Activated B cell treated with CpG ODN at 0.5 μM for 24 hours (primary cell): ENCODE measurements around the gene FRY. TPM values are rescaled to one million over a fixed set of nuclear protein-coding genes. Genes with fewer than 3 reads are reported as not detected.

Experiments used
- ATAC-seq: fragments of 200-7000 bp; cut with Tn5 transposase; one replicate; pipeline ENCODE4 v1.10.0; 2021; ENCODE audit warnings: low read depth, mild to moderate bottlenecking, moderate library complexity
- CTCF ChIA-PET: fragments of 350-600 bp; sonication (Branson Sonifier 250); formaldehyde crosslinking; loops from one replicate; lab custom pipeline; 2021; ENCODE audit warnings: antibody characterized with exemption; lab: Charles Lee
- POLR2A ChIA-PET: fragments of 350-600 bp; sonication (Branson Sonifier 250); formaldehyde crosslinking; loops from one replicate; lab custom pipeline; 2021; ENCODE audit warnings: antibody characterized with exemption; lab: Charles Lee
- DNase-seq: peaks from one replicate; pipeline ENCODE4 v3.0.0; 2022
- H3K27ac Mint-ChIP-seq: one replicate; pipeline ENCODE4 v1.8.0; 2020; ENCODE audit warnings: mixed read lengths
- H3K27me3 Mint-ChIP-seq: one replicate; pipeline ENCODE4 v1.8.0; 2021; ENCODE audit warnings: mixed read lengths
- H3K36me3 Mint-ChIP-seq: one replicate; pipeline ENCODE4 v1.8.0; 2021; ENCODE audit warnings: low read depth, mixed read lengths
- H3K4me1 Mint-ChIP-seq: one replicate; pipeline ENCODE4 v1.8.0; 2021; ENCODE audit warnings: mixed read lengths
- H3K4me3 Mint-ChIP-seq: one replicate; pipeline ENCODE4 v1.8.0; 2020; ENCODE audit warnings: mild to moderate bottlenecking, mixed read lengths
- H3K9me3 Mint-ChIP-seq: one replicate; pipeline ENCODE4 v1.8.0; 2020; ENCODE audit warnings: mixed read lengths
- intact Hi-C: fragments of 100-400 bp; cut with micrococcal nuclease; formaldehyde crosslinking; loops from one replicate; pipeline ENCODE4 v1.15.1; 2024
- total RNA-seq: library from RNA; stranded (reverse); gene quantifications from 2 replicates; pipeline ENCODE4 v1.2.3, GENCODE V29; 2022
- TF ChIP-seq, protein P1 (sequence below): fragments of 200-600 bp; IDR thresholded peaks from one replicate; pipeline ENCODE4 v1.8.0; 2022; ENCODE audit warnings: antibody characterized with exemption, mild to moderate bottlenecking

FRY gene
- total RNA-seq, 1 donor from 2014 or later = 4.8 TPM

DNA sequence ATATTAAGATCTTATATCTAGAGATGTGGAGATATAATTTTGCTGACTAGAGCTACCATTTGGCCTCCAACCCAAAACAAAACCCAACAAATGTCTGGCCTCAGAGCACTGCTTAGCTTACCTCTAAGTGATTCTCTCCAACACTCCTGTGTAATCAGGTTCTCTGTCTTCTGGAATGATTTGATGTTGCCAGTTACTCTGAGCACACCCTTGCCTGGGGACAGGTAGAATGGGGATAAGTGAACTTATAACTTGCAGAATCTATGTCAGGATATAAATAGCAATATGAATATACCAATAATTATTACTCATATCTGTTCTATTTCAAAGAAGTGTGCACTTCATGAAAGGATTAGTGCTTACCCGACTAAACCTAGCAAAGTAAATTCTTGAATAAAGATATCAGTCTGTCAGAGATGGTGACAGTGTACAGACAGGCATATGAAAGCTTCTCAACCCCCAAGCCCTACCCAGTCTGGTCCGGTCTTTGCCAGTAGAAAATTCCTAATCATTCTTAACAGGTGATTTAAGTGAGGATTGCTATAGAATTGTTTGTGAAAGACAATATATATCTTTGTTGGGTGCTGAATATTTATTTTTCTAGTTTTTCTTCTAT, 250.6 kb downstream of the FRY start:
- Mint-ChIP-seq H3K4me3 (no peak overlapping the region), H3K27me3 (no peaks in the 10 kb centered on the region), H3K27ac (no peak overlapping the region), H3K36me3 (peaks cover 5% of the 10 kb centered on the region), H3K9me3 (no peaks in the 10 kb centered on the region), H3K4me1 (peaks cover 2% of the 10 kb centered on the region)
- CTCF ChIA-PET = no interaction called here
- no peak for ATAC-seq
- TF ChIP-seq, protein P1, sequence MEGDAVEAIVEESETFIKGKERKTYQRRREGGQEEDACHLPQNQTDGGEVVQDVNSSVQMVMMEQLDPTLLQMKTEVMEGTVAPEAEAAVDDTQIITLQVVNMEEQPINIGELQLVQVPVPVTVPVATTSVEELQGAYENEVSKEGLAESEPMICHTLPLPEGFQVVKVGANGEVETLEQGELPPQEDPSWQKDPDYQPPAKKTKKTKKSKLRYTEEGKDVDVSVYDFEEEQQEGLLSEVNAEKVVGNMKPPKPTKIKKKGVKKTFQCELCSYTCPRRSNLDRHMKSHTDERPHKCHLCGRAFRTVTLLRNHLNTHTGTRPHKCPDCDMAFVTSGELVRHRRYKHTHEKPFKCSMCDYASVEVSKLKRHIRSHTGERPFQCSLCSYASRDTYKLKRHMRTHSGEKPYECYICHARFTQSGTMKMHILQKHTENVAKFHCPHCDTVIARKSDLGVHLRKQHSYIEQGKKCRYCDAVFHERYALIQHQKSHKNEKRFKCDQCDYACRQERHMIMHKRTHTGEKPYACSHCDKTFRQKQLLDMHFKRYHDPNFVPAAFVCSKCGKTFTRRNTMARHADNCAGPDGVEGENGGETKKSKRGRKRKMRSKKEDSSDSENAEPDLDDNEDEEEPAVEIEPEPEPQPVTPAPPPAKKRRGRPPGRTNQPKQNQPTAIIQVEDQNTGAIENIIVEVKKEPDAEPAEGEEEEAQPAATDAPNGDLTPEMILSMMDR = no peak
- no peak for DNase-seq
- intact Hi-C loops = no loop called here
- POLR2A ChIA-PET = interaction anchor here (0.9 kb wide), 1 partner anchor 33 kb away, joined by 3 read pairs; the partner anchor contains the start of genes BRCA2 and ZAR1L

DNA sequence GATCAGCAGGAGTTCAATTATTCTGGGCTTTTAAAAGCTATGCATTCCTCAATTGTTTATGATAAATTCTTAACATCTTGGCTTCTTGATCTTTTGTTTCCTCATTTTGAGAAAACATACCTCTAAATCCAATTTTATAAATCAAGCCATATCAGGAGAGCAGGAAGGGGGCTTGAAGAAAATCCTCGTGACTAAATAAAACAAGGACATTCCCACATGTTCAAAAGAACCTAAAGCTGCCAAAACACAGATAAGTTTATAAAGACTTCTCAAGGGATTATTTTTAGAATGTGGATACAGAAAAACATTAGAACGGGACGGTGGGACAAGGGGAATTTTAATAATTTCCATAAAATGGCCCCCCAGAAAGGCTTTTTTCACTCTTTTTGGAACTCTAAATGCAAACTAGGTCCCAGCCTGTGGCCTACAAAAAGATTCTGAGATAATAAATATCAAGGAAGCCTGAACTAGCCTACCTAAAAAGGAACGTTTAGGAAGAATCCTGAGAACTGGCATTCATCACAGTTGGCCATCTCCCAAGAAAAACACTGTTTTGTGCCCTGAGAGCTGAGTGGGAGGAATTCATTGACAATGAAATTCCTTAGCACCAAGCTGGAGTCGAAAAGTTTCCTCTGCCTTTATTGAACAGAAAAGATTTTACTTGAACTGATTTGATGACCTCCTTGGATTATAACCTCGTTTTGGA, 253.5 kb downstream of the FRY start:
- H3K4me1 Mint-ChIP-seq = no peaks in the 10 kb centered on the region
- no peaks in the 10 kb centered on the region for H3K36me3 Mint-ChIP-seq
- ChIA-PET CTCF (no interaction called here), POLR2A (no interaction called here)
- intact Hi-C loops = no loop called here
- no peaks in the 10 kb centered on the region for H3K27me3 Mint-ChIP-seq
- no peak for ATAC-seq
- H3K9me3 Mint-ChIP-seq = no peaks in the 10 kb centered on the region
- H3K4me3 Mint-ChIP-seq = no peak overlapping the region
- no peak overlapping the region for H3K27ac Mint-ChIP-seq
- no peak for DNase-seq
- TF ChIP-seq, protein P1 = no peak

DNA sequence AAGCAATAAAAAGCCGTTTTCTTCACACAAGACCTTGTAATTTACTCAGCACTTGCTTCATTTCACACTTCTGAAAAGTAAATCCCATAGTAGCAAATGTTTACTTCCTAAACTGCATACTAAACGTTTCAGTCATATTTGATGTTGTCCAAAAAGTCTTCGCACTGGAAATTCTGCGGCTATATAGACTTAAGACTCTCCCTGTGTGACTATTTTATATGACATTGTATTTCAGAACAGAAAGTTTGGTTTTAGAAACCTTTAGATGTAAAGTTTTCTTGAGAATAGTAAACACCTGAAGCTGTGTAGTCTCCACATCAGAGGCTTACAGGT, 254.0 kb downstream of the FRY start:
- CTCF ChIA-PET = no interaction called here
- Mint-ChIP-seq H3K4me3 (no peak overlapping the region), H3K27ac (no peak overlapping the region), H3K27me3 (no peaks in the 10 kb centered on the region), H3K36me3 (no peaks in the 10 kb centered on the region), H3K9me3 (no peaks in the 10 kb centered on the region), H3K4me1 (no peaks in the 10 kb centered on the region)
- POLR2A ChIA-PET = no interaction called here
- TF ChIP-seq, protein P1 = no peak
- intact Hi-C loops = no loop called here
- ATAC-seq (no peak), DNase-seq (no peak)

DNA sequence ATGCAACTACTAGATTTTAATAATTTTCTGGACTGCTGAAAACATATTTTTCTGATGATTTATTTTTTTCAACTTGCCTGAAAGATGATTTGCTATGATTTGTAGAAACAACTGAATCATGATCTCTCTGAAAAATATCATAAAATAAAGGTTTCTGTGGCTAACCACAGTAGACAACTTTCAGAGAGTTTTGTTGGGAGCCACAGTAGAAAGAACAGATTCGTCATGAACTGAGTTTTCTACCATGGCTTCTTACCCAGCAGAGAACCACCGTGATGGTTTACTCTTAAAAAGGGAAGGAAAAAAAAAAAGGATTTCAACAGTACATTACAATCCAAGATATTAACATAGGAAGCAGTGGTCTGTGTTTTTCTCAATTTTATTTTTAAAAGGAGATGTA, 265.6 kb downstream of the FRY start:
- Mint-ChIP-seq H3K4me3 (no peak overlapping the region), H3K27ac (no peak overlapping the region), H3K36me3 (no peaks in the 10 kb centered on the region), H3K27me3 (peaks cover 6% of the 10 kb centered on the region), H3K9me3 (no peaks in the 10 kb centered on the region), H3K4me1 (no peaks in the 10 kb centered on the region)
- intact Hi-C loops = no loop called here
- ATAC-seq (no peak), DNase-seq (no peak)
- TF ChIP-seq, protein P1 = no peak
- CTCF ChIA-PET = no interaction called here
- POLR2A ChIA-PET = no interaction called here

DNA sequence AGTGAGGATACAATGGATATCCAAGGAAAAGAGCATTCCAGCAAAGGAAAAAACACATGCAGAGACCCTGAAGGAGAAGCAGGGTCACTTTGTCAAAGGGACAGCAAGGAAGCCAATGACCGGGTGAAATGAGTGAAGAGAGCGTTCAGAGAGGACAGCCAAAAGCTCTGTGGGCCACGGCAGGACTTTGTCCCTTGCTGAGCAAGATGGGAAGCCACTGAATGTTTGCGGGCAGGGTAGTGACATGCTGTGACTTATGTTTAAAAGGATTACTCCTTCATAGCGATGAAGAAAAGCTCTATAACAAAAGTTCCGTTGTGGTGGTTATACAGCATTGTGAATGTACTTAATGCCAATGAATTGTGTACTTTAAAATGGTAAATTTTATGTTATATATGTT, 267.1 kb downstream of the FRY start:
- H3K27ac Mint-ChIP-seq = no peak overlapping the region
- ATAC-seq (no peak), DNase-seq (no peak)
- no peaks in the 10 kb centered on the region for H3K4me1 Mint-ChIP-seq
- intact Hi-C loops = no loop called here
- H3K4me3 Mint-ChIP-seq = no peak overlapping the region
- ChIA-PET POLR2A (no interaction called here), CTCF (no interaction called here)
- TF ChIP-seq, protein P1 = no peak
- peaks cover 6% of the 10 kb centered on the region for H3K27me3 Mint-ChIP-seq
- no peaks in the 10 kb centered on the region for H3K9me3 Mint-ChIP-seq
- H3K36me3 Mint-ChIP-seq = no peaks in the 10 kb centered on the region
